Neural progenitor cell (in vitro differentiated cells): ENCODE results near the gene TMEM52.

ENCODE experiments used
- EZH2 ChIP-seq: fragments of 200-600 bp; sonication (generic); IDR thresholded peaks from 2 replicates; pipeline ENCODE4 v1.6.1; 2017; ENCODE audit warnings: antibody characterized with exemption, mild to moderate bottlenecking, moderate library complexity
- EZH2phosphoT487 ChIP-seq: fragments of 200-600 bp; sonication (generic); IDR thresholded peaks from 2 replicates; pipeline ENCODE4 v1.6.1; 2017; ENCODE audit warnings: antibody characterized with exemption

GRCh38 chr1:1957533-1957961 is 38.5 kb upstream of the TMEM52 start:
- TF ChIP-seq EZH2, result no peak
- no peak for TF ChIP-seq EZH2phosphoT487
